ENCODE measurements around the gene KANSL1.

GRCh38 chr17:46181940-46182339 lies 11.3 kb downstream of the KANSL1 start:
- no peak for TF ChIP-seq ZFP3 (CRISPR knock-in tag; IDR thresholded peaks at IDR 0.05)
- TF ChIP-seq ZNF8 (CRISPR knock-in tag; IDR thresholded peaks at IDR 0.05) = no peak
